Upper lobe of left lung (tissue), 6 donors: ENCODE results near the gene NXPE3. TPM values are rescaled to one million over a fixed set of nuclear protein-coding genes. Genes with fewer than 3 reads are reported as not detected.

ENCODE experiments used
- ATAC-seq, 2 donors: fragments of 200-7000 bp; cut with Tn5 transposase; one replicate each; pipeline ENCODE4 v1.9.1; 2022; ENCODE audit warnings: mild to moderate bottlenecking in 2 of 2, moderate library complexity in 2 of 2; ENCODE audit not compliant: low FRiP score in 2 of 2
- DNase-seq, 2 donors: peaks; one replicate each; pipeline ENCODE4 v3.0.0-alpha.2; 2019 to 2020
- H3K27ac ChIP-seq, 4 donors: fragments of 200-600 bp; sonication (generic); one replicate each; pipeline ENCODE4 v1.5.1; 2016 to 2019
- H3K27me3 ChIP-seq, 4 donors: fragments of 200-600 bp; sonication (generic); one replicate each; pipeline ENCODE4 v1.5.1; 2017 to 2019
- H3K36me3 ChIP-seq, 4 donors: fragments of 200-600 bp; sonication (generic); one replicate each; pipeline ENCODE4 v1.5.1; 2016 to 2019
- H3K4me1 ChIP-seq, 4 donors: fragments of 200-600 bp; sonication (generic); one replicate each; pipeline ENCODE4 v1.5.1; 2018 to 2019
- H3K4me3 ChIP-seq, 4 donors: fragments of 200-600 bp; sonication (generic); one replicate each; pipeline ENCODE4 v1.5.1; 2017 to 2019; ENCODE audit warnings: mild to moderate bottlenecking in 2 of 4, moderate library complexity in 1 of 4
- H3K9me3 ChIP-seq, 4 donors: fragments of 200-600 bp; sonication (generic); one replicate each; pipeline ENCODE4 v1.5.1; 2018 to 2019
- EP300 ChIP-seq, 4 donors: sonication (generic); formaldehyde crosslinking; IDR thresholded peaks; one replicate each; pipeline ENCODE4 v1.5.1; 2017; ENCODE audit warnings: antibody characterized with exemption in 4 of 4, control low read depth in 2 of 4
- POLR2A ChIP-seq, 4 donors: fragments of 450-650 bp; IDR thresholded peaks; one replicate each; pipeline ENCODE4 v1.5.1; 2016 to 2017; ENCODE audit warnings: antibody characterized with exemption in 4 of 4, mild to moderate bottlenecking in 2 of 4
- POLR2AphosphoS5 ChIP-seq, 2 donors: sonication (generic); formaldehyde crosslinking; IDR thresholded peaks; one replicate each; pipeline ENCODE4 v1.5.1; 2017; ENCODE audit warnings: antibody characterized with exemption in 2 of 2
- WGBS, 2 donors: methylation state at CpG; one replicate each; pipeline ENCODE4 v1.1.5; 2017 to 2018; 5-methylcytosine and 5-hydroxymethylcytosine counted together
- total RNA-seq, 6 donors: library from RNA; depleted of rRNA in 4 of 6; stranded (reverse); fragments of >200 nt in 4 of 6; gene quantifications; one replicate each; pipeline versions ENCODE4 v1.1.0 to v1.2.1, GENCODE V29; 2016 to 2021
- TF ChIP-seq, protein P1 (sequence below), 6 experiments: fragments of 450-650 bp in 4 of 6; fragments of 200-600 bp in 2 of 6; sonication (generic) in 2 of 6; IDR thresholded peaks; one replicate each; pipeline ENCODE4 v1.5.1; 2016 to 2019; ENCODE audit warnings: antibody characterized with exemption in 6 of 6
- donor health status: DM: no; HTN: no; CAD: no; lungs with moderate emphysema.
- donor health status: DM: no; HTN: yes; CAD: no; lungs with severe emphysema.

Gene NXPE3
- total RNA-seq, 6 donors from 2014 or later = 7.2 to 16.8 (median 15.5) TPM

DNA sequence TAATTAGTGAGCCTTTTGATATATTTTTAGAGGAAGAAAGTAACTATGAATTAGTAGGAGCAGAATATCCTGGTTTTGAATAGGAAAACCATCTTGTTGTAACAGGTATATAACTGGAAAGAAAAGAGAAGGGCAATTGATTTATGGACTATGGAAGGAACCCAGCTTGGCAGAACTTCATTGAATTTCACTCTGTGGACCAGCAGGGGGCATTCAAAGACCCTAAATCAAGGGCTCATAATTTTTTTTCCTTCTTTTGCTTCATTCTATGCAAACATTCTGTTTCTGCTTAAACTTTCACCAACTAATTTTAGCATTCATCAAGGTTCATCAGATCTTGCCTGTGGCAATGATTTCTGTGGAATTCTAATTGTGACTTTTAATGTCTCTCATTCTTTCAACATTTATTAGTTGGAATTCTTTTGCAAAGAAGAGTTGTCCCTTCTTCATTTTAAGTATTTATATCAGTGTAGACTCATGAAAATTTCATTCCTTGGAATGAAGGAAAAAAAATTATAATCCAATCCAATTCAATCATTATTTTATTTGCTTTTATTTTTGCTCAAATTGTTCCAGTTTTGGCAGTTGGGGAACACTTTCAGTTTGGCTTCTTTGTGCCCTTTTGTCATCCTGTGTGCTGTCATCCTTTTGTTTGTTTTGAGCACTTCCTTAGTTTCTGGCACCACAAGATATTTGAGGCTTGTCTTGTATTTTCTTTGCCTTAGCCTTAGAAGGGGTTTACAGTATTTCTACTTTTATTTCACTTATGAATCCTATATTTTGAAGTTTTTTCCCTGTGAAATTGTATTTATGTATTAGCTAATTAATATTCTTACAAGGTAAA, 30.4 kb downstream of the NXPE3 start:
- DNase-seq (no peak), ATAC-seq (peak in 1 of 2 donors; percentile 83)
- peaks cover 0 to 3% (median 0%) of the 10 kb centered on the region in 4 donors for H3K36me3 ChIP-seq
- peaks cover 4 to 22% (median 14%) of the 10 kb centered on the region in 4 donors for H3K4me1 ChIP-seq
- no peak overlapping the region for H3K4me3 ChIP-seq
- H3K27ac ChIP-seq = peak overlapping the region in 2 of 4 donors; percentile 57 to 74
- H3K27me3 ChIP-seq = no peaks in the 10 kb centered on the region
- no peak for TF ChIP-seq POLR2A (IDR thresholded peaks at IDR 0.05)
- TF ChIP-seq, protein P1, sequence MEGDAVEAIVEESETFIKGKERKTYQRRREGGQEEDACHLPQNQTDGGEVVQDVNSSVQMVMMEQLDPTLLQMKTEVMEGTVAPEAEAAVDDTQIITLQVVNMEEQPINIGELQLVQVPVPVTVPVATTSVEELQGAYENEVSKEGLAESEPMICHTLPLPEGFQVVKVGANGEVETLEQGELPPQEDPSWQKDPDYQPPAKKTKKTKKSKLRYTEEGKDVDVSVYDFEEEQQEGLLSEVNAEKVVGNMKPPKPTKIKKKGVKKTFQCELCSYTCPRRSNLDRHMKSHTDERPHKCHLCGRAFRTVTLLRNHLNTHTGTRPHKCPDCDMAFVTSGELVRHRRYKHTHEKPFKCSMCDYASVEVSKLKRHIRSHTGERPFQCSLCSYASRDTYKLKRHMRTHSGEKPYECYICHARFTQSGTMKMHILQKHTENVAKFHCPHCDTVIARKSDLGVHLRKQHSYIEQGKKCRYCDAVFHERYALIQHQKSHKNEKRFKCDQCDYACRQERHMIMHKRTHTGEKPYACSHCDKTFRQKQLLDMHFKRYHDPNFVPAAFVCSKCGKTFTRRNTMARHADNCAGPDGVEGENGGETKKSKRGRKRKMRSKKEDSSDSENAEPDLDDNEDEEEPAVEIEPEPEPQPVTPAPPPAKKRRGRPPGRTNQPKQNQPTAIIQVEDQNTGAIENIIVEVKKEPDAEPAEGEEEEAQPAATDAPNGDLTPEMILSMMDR (IDR thresholded peaks at IDR 0.05) = peak; percentile 42 to 81 (median 55)
- no peaks in the 10 kb centered on the region for H3K9me3 ChIP-seq

DNA sequence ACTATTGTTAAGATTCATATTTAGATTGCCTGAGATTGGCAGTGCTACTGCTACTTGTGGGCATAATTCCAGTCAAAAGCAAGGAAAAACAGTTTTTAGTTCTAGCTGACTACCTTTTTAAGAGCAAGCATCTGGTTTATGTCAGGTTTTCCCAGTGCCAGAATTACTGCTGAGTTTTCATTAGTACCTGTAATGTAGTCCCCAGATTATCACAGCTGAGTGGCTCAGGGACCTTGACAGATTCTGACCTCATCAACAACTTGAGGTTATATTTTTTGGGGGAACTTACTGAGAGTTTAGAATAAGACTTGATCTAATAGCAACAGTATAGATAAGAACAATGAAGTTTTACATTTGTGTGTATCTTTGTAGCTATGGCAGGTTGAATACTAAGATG, 31.0 kb downstream of the NXPE3 start:
- no peaks in the 10 kb centered on the region for H3K27me3 ChIP-seq
- DNase-seq (no peak), ATAC-seq (no peak)
- H3K4me3 ChIP-seq = no peak overlapping the region
- no peaks in the 10 kb centered on the region for H3K9me3 ChIP-seq
- TF ChIP-seq EP300 (IDR thresholded peaks at IDR 0.05) = no peak
- TF ChIP-seq, protein P1 (IDR thresholded peaks at IDR 0.05) = no peak
- no peak for TF ChIP-seq POLR2A (IDR thresholded peaks at IDR 0.05)
- no peak for TF ChIP-seq POLR2AphosphoS5 (IDR thresholded peaks at IDR 0.05)
- peaks cover 0 to 3% (median 0%) of the 10 kb centered on the region in 4 donors for H3K36me3 ChIP-seq
- H3K4me1 ChIP-seq = peaks cover 4 to 23% (median 14%) of the 10 kb centered on the region in 4 donors
- peak overlapping the region in 2 of 4 donors; percentile 57 to 74 for H3K27ac ChIP-seq

DNA sequence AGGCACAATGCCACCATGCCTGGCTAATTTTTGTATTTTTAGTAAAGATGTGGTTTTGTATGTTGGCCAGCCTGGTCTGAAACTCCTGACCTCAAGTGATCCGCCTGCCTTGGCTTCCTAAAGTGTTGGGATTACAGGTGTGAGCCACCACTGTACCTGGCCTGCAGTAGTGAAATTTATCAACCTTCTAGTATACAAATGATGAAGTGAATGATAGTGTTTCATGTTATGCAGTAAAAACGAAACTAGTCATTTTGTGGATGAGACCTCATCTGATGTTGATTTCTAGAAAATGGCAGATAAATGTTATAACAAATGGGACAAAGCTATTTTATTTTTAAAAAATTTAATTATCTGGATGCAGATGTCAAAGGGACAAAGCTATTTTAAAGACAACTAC, 32.9 kb downstream of the NXPE3 start:
- H3K27me3 ChIP-seq = no peaks in the 10 kb centered on the region
- peaks cover 0 to 5% (median 0%) of the 10 kb centered on the region in 4 donors for H3K36me3 ChIP-seq
- no peak overlapping the region for H3K27ac ChIP-seq
- ATAC-seq = no peak
- no peak for TF ChIP-seq POLR2A (IDR thresholded peaks at IDR 0.05)
- TF ChIP-seq, protein P1 (IDR thresholded peaks at IDR 0.05) = no peak
- H3K4me1 ChIP-seq = peaks cover 4 to 25% (median 14%) of the 10 kb centered on the region in 4 donors
- DNase-seq = no peak
- WGBS, 2 donors = 85 to 87% methylated on average over 2 of the region's 2 CpGs
- H3K4me3 ChIP-seq = no peak overlapping the region
- H3K9me3 ChIP-seq = no peaks in the 10 kb centered on the region

DNA sequence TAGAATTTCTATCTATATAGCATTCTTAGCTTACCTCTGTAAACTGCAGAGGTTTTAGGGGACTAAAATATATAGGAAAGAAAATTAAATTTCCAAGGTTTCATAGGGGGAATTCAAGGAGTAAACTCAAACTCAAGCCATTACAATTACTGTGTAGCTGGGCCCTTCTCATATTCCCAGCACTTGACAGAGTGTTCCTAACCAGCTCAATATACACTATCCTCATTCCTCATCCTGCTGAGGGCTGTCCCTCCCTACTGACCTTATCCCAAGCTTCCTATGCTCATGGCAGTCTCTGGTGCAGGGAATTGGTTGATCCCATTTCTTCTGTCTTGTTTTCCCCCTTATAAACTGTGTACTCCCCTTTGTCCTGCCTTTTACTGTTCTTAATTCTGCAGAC, 33.9 kb downstream of the NXPE3 start:
- no peak for ATAC-seq
- TF ChIP-seq EP300 (IDR thresholded peaks at IDR 0.05) (no peak), POLR2A (IDR thresholded peaks at IDR 0.05) (no peak)
- TF ChIP-seq, protein P1 (IDR thresholded peaks at IDR 0.05) = no peak
- H3K27ac ChIP-seq = no peak overlapping the region
- no peak for DNase-seq
- peaks cover 4 to 26% (median 14%) of the 10 kb centered on the region in 4 donors for H3K4me1 ChIP-seq
- no peaks in the 10 kb centered on the region for H3K9me3 ChIP-seq
- peaks cover 0 to 10% (median 0%) of the 10 kb centered on the region in 4 donors for H3K36me3 ChIP-seq
- no peaks in the 10 kb centered on the region for H3K27me3 ChIP-seq
- H3K4me3 ChIP-seq = no peak overlapping the region
